Neutrophil (primary cell): Measurements from ENCODE around the gene MAPK4.

Experiments used
- H3K27ac ChIP-seq: fragments of 200-600 bp; sonication (generic); 2 replicates; pipeline ENCODE4 v1.5.1; 2016; ENCODE audit warnings: mild to moderate bottlenecking, moderate library complexity
- H3K27me3 ChIP-seq: fragments of 200-600 bp; sonication (generic); 2 replicates; pipeline ENCODE4 v1.6.0; 2016; ENCODE audit warnings: mild to moderate bottlenecking
- H3K36me3 ChIP-seq: fragments of 200-600 bp; sonication (generic); 2 replicates; pipeline ENCODE4 v1.5.1; 2017
- H3K4me1 ChIP-seq, 2 experiments: fragments of 200-600 bp in 1 of 2; sonication (generic) in 1 of 2; 1 replicate in 1 of 2; 2 replicates in 1 of 2; pipeline versions ENCODE4 v1.5.1 to v1.6.1; 2013 to 2016; ENCODE audit warnings: low read depth in 1 of 2, low read length in 1 of 2, mild to moderate bottlenecking in 1 of 2, moderate library complexity in 1 of 2; ENCODE audit not compliant: control insufficient read depth in 1 of 2, insufficient read depth in 1 of 2
- H3K4me3 ChIP-seq, 2 experiments: fragments of 200-600 bp in 1 of 2; sonication (generic) in 1 of 2; 1 replicate in 1 of 2; 2 replicates in 1 of 2; pipeline ENCODE4 v1.5.1; 2013 to 2016; ENCODE audit warnings: low read depth in 1 of 2, low read length in 1 of 2, mild to moderate bottlenecking in 1 of 2, moderate library complexity in 1 of 2
- H3K9me3 ChIP-seq: fragments of 200-600 bp; sonication (generic); 2 replicates; pipeline ENCODE4 v1.5.1; 2016
- CTCF ChIP-seq: fragments of 200-600 bp; sonication (generic); IDR thresholded peaks from 2 replicates; pipeline ENCODE4 v1.5.1; 2016; ENCODE audit warnings: antibody characterized with exemption

MAPK4 gene

GRCh38 chr18:50658601-50659000 lies 98.7 kb downstream of the MAPK4 start:
- no peak overlapping the region for H3K27ac ChIP-seq
- H3K4me1 ChIP-seq: no peaks in the 10 kb centered on the region
- H3K9me3 ChIP-seq: no peaks in the 10 kb centered on the region
- TF ChIP-seq CTCF: no peak
- H3K4me3 ChIP-seq: no peak overlapping the region
- H3K27me3 ChIP-seq: no peaks in the 10 kb centered on the region
- no peaks in the 10 kb centered on the region for H3K36me3 ChIP-seq

DNA sequence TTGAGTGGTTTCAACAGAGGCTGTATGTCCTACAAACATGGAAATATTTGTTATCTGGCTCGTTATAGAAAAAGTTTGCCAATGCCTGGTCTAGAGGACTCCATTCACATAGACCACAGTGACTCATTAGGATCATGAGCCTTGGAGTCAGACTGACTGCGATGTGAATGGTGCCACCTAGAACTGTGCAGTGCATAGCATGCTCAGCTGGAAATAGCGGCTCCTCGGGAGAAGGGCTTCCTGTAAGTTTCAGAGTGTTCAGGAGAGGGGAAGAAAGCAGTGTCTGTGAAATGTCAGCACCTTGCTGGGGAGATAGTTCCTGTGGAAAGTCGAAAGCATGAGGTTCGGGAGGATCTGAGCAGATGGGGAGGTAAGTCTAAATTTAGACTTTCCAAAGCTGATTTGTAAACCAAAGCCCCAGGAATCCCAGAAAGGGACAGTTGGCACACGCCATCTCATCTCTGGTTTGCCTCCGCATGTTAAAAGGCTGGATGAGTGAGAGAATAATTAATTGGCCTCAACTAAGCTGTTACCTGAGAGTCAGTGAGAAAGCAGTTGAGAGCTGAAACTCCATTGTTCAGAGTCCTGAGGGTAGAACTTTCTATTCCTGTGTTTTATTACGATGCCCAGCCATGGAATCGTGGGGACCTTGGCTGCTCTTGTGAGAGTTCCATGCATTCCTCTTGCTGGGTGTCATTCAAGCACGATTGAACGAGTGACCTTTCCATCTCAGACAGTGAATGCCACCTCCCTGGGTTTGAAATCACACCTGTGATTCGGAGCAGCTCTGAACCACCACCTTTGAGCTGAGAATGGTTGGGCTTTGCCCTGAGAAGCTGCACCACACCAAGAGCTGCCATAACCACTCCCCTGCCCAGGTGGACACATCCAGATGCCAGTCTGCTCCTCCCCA lies 99.5 kb downstream of the MAPK4 start:
- no peaks in the 10 kb centered on the region for H3K4me1 ChIP-seq
- H3K9me3 ChIP-seq: no peaks in the 10 kb centered on the region
- H3K36me3 ChIP-seq: no peaks in the 10 kb centered on the region
- TF ChIP-seq CTCF: no peak
- no peak overlapping the region for H3K27ac ChIP-seq
- H3K27me3 ChIP-seq: no peaks in the 10 kb centered on the region
- H3K4me3 ChIP-seq: no peak overlapping the region

DNA sequence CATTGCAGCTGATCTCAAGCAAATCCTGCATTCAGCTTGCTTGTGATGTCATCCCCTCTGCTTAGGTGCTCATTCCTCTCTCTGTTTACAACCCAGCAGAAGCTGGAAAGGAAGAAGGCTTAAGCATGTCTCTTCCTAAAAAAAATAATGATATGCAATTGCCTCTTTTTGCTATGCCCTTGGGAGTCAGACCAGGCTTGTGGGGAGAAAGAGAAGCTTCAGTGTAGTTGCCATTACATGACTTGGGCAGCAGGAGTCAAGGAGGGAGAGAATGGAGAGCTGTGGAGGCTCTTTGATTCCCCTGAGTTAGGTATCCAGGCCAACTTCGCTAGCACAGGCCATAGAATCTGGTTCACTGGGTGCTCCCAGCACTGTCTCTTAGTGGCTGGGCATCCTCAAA lies 101.1 kb downstream of the MAPK4 start:
- H3K4me1 ChIP-seq: no peaks in the 10 kb centered on the region
- H3K27ac ChIP-seq: no peak overlapping the region
- H3K36me3 ChIP-seq: no peaks in the 10 kb centered on the region
- no peak for TF ChIP-seq CTCF
- H3K9me3 ChIP-seq: no peaks in the 10 kb centered on the region
- no peaks in the 10 kb centered on the region for H3K27me3 ChIP-seq
- H3K4me3 ChIP-seq: no peak overlapping the region

DNA sequence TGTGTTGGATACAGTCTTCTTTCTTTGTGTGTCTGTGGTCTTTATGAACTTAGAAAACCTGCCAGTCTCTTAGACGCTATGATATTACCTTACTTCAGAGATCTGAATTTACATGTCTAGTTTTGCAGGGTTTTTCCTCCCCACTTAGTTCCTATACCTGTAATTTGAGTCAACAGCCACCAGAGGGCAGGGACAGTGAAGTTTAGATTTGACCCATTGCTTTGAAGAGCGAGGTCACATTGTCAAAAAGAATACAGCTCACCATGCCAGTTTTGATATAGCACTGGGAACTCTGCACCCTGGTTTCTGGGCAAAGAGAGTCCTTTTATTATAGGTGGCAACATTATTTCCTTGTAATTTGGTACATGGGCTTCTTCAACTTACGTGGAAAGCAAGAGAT lies 102.3 kb downstream of the MAPK4 start:
- no peaks in the 10 kb centered on the region for H3K27me3 ChIP-seq
- H3K27ac ChIP-seq: no peak overlapping the region
- H3K9me3 ChIP-seq: no peaks in the 10 kb centered on the region
- TF ChIP-seq CTCF: no peak
- no peak overlapping the region for H3K4me3 ChIP-seq
- H3K4me1 ChIP-seq: no peaks in the 10 kb centered on the region
- H3K36me3 ChIP-seq: no peaks in the 10 kb centered on the region

DNA sequence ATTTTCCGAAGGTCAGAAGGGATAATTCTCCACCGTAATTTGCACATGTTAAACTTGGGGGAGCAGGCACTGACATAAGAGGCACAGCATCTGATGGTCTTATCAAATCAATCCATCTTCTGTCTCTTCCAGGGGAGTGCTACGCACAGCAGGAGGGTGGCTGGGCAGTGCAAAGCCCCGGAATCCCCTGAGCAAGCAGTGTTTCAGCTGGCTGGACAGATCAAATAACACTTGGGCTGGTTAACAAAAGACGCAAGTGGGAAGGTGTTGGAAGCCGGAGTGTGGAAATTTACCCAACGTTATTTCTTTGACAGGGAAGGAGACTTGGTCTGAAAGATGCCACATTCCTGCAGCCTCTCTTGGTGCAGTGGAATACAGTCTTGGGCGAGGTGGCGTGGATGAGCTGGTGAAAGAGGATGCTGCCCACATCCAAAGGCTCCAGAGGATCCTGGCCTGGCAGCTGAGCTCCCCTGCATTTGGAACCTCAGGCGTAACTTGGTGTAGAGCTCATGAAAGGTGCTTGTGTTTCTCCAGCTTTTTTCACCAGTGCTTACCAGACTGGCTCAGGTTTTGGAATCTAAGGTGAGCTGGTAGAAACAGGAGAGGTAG lies 103.0 kb downstream of the MAPK4 start:
- Histone ChIP-seq H3K36me3 (no peaks in the 10 kb centered on the region), H3K27ac (no peak overlapping the region), H3K4me1 (no peaks in the 10 kb centered on the region), H3K9me3 (no peaks in the 10 kb centered on the region), H3K4me3 (no peak overlapping the region), H3K27me3 (no peaks in the 10 kb centered on the region)
- no peak for TF ChIP-seq CTCF
